ENCODE data around the gene CNGA2.

DNA sequence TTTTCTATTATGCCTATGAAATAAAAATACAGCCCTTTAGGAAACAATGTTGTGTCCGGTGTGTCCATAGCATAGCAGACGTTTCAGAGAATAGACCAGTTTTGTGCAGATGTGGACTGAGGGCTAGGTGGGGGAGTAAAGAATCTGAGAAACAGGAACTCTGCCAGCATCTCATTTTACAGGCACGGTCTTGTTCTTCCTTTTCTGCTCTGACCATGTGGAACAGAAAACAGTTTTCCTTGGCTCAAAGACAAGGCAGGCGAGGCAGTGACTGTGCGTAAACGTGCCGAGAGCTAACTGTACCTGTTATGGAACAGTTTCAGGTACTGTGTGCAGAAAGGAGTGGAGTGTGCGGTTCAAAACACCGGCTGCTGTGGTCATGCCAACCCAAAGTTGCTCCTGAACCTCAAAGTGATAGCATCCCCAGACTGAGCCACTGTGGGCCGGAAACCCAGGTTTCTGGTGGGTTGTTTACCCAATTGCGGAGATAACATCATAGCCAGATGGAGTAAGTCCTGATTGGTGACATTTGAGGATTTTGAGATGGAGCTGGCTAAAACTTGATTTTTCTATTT lies 20.2 kb downstream of the CNGA2 start:
- TF ChIP-seq, protein P1, sequence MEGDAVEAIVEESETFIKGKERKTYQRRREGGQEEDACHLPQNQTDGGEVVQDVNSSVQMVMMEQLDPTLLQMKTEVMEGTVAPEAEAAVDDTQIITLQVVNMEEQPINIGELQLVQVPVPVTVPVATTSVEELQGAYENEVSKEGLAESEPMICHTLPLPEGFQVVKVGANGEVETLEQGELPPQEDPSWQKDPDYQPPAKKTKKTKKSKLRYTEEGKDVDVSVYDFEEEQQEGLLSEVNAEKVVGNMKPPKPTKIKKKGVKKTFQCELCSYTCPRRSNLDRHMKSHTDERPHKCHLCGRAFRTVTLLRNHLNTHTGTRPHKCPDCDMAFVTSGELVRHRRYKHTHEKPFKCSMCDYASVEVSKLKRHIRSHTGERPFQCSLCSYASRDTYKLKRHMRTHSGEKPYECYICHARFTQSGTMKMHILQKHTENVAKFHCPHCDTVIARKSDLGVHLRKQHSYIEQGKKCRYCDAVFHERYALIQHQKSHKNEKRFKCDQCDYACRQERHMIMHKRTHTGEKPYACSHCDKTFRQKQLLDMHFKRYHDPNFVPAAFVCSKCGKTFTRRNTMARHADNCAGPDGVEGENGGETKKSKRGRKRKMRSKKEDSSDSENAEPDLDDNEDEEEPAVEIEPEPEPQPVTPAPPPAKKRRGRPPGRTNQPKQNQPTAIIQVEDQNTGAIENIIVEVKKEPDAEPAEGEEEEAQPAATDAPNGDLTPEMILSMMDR (IDR thresholded peaks at IDR 0.05; ENCODE audit: borderline replicate concordance, extremely low read depth, low read length, poor library complexity, severe bottlenecking) = no peak
- no peak for TF ChIP-seq EZH2 (IDR thresholded peaks at IDR 0.05; ENCODE audit: borderline replicate concordance, low read depth, low read length, severe bottlenecking)
